GM23338 (cell line): ENCODE results near the gene BRME1. TPM values are rescaled to one million over a fixed set of nuclear protein-coding genes. Genes with fewer than 3 reads are reported as not detected.

Source experiments
- ATAC-seq: fragments of 200-7000 bp; cut with Tn5 transposase; 3 replicates; pipeline ENCODE4 v1.9.1; 2020
- DNase-seq: peaks from one replicate; pipeline ENCODE4 v3.0.0-alpha.2; 2015; ENCODE audit warnings: low spot score
- H2AFZ ChIP-seq: fragments of 200-600 bp; sonication (generic); 2 replicates; pipeline ENCODE4 v1.8.0; 2016; ENCODE audit warnings: antibody characterized with exemption, mild to moderate bottlenecking, moderate library complexity
- H3F3A ChIP-seq: fragments of 200-600 bp; sonication (generic); replicated peaks from 2 replicates; pipeline ENCODE4 v1.8.0; 2017; ENCODE audit warnings: antibody characterized with exemption, mixed run types, low read depth
- H3K27ac ChIP-seq: fragments of 200-600 bp; sonication (generic); 2 replicates; pipeline ENCODE4 v1.6.1; 2016; ENCODE audit warnings: low read depth
- H3K27me3 ChIP-seq: fragments of 200-600 bp; sonication (generic); 2 replicates; pipeline ENCODE4 v1.8.0; 2016; ENCODE audit warnings: mild to moderate bottlenecking, mixed run types, moderate library complexity; ENCODE audit not compliant: insufficient read depth
- H3K36me3 ChIP-seq: fragments of 200-600 bp; sonication (generic); 2 replicates; pipeline ENCODE4 v1.8.0; 2016; ENCODE audit warnings: mild to moderate bottlenecking; ENCODE audit not compliant: insufficient read depth
- H3K4me1 ChIP-seq: fragments of 200-600 bp; sonication (generic); 2 replicates; pipeline ENCODE4 v1.8.0; 2016; ENCODE audit warnings: mild to moderate bottlenecking, moderate library complexity; ENCODE audit not compliant: insufficient read depth
- H3K4me2 ChIP-seq: fragments of 200-600 bp; sonication (generic); 2 replicates; pipeline ENCODE4 v1.7.1; 2017; ENCODE audit warnings: mixed run types
- H3K4me3 ChIP-seq: fragments of 200-600 bp; sonication (generic); 2 replicates; pipeline ENCODE4 v1.6.1; 2016; ENCODE audit warnings: mixed run types
- H3K79me2 ChIP-seq: fragments of 200-600 bp; sonication (generic); replicated peaks from 2 replicates; pipeline ENCODE4 v1.8.0; 2017; ENCODE audit warnings: mild to moderate bottlenecking; ENCODE audit not compliant: insufficient read depth
- H3K9me2 ChIP-seq: fragments of 200-600 bp; sonication (generic); 2 replicates; pipeline ENCODE4 v1.8.0; 2017; ENCODE audit not compliant: insufficient read depth
- H4K20me1 ChIP-seq: fragments of 200-600 bp; sonication (generic); replicated peaks from 2 replicates; pipeline ENCODE4 v1.8.0; 2017; ENCODE audit warnings: mild to moderate bottlenecking; ENCODE audit not compliant: insufficient read depth
- H3K27ac Mint-ChIP-seq: 2 replicates; pipeline ENCODE4 v1.8.0; 2020; ENCODE audit warnings: inconsistent platforms, mild to moderate bottlenecking, moderate library complexity, mixed read lengths
- H3K27me3 Mint-ChIP-seq: 3 replicates; pipeline ENCODE4 v1.8.0; 2022; ENCODE audit warnings: low read depth, mild to moderate bottlenecking, moderate library complexity, mixed read lengths, inconsistent platforms; ENCODE audit not compliant: insufficient read depth, poor library complexity
- H3K36me3 Mint-ChIP-seq: 3 replicates; pipeline ENCODE4 v1.8.0; 2021; ENCODE audit warnings: low read depth, mild to moderate bottlenecking, inconsistent platforms, moderate library complexity, mixed read lengths
- H3K4me1 Mint-ChIP-seq: 3 replicates; pipeline ENCODE4 v1.8.0; 2020; ENCODE audit warnings: mild to moderate bottlenecking, inconsistent platforms, mixed read lengths
- H3K4me3 Mint-ChIP-seq: 3 replicates; pipeline ENCODE4 v1.8.0; 2021; ENCODE audit warnings: moderate library complexity, mild to moderate bottlenecking, inconsistent platforms, mixed read lengths
- H3K9me3 Mint-ChIP-seq: 3 replicates; pipeline ENCODE4 v1.8.0; 2020; ENCODE audit warnings: moderate library complexity, mild to moderate bottlenecking, inconsistent platforms, mixed read lengths
- CREB1 ChIP-seq: fragments of 250-450 bp; sonication (Bioruptor Pico); IDR thresholded peaks from 2 replicates; pipeline ENCODE4 v1.5.0; 2020; ENCODE audit warnings: low read depth, mild to moderate bottlenecking, moderate library complexity
- JUNB ChIP-seq: IDR thresholded peaks from one replicate; pipeline ENCODE4 v1.6.1; 2016; ENCODE audit warnings: antibody characterized with exemption; ENCODE audit not compliant: unreplicated experiment
- ZNF114 ChIP-seq: fragments of 250-450 bp; sonication (Bioruptor Pico); IDR thresholded peaks from 2 replicates; pipeline ENCODE4 v1.5.0; 2020; ENCODE audit warnings: mild to moderate bottlenecking, moderate library complexity
- polyA plus RNA-seq: library from polyadenylated mRNA; unstranded; fragments of >200 nt; fragmentation: Nextera tagmentation; extraction: Ambion mirVana; gene quantifications from 2 replicates; pipeline ENCODE4 v1.2.1, GENCODE V29; 2016
- total RNA-seq: library from RNA; depleted of rRNA; stranded (reverse); fragments of >200 nt; shearing (Covaris generic); gene quantifications from 2 replicates; pipeline ENCODE4 v1.2.3, GENCODE V29; 2014
- TF ChIP-seq, protein P1 (sequence below), 2 experiments: fragments of 200-600 bp in 1 of 2; sonication (generic) in 1 of 2; conservative IDR thresholded peaks; 2 replicates each; pipeline versions ENCODE4 v1.5.1 to v1.6.1; 2016 to 2017; ENCODE audit warnings: antibody characterized with exemption in 2 of 2, low read depth in 2 of 2, mild to moderate bottlenecking in 2 of 2, moderate library complexity in 1 of 2

BRME1 gene
- total and polyA plus RNA-seq, 2 experiments from 2014 or later: 3.9 to 4.0 TPM

DNA sequence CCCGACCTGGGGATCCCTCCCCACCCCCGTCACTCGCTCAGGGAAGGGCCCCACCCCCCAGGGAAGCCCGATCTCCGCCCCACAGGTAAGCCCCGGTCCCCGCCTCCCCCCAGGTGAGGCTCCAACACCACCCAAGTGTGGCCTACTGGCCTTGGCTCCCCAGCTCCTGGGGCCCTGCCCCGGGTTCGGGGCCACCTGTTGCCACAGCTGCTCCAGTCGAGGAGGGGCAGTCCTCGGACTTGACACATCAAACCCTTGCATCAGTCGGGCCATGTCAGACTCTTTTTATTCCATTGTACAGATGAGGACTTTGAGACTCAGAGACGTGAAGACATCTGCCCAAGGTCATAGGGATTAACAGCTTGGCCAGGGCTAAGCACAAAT, 596 bp upstream of the BRME1 start:
- H3K36me3 Mint-ChIP-seq: peaks cover 13% of the 10 kb centered on the region
- Histone ChIP-seq H3K36me3 (no peaks in the 10 kb centered on the region), H3K79me2 (peaks cover 4% of the 10 kb centered on the region; the same call in 1 of the 2 replicates), H3K4me3 (peak overlapping the region; percentile 89), H2AFZ (peak overlapping the region; percentile 63; the same call in 1 of the 2 replicates), H3K27me3 (peaks cover 10% of the 10 kb centered on the region; the same call in 1 of the 2 replicates), H3K27ac (no peak overlapping the region), H3F3A (no peaks in the 10 kb centered on the region), H3K4me2 (peak overlapping the region; percentile 88), H4K20me1 (no peaks in the 10 kb centered on the region), H3K9me2 (no peaks in the 10 kb centered on the region), H3K4me1 (0 out of 2 replicates have a peak, but pooled peaks cover 5% of the 10 kb centered on the region)
- no peak overlapping the region for H3K27ac Mint-ChIP-seq
- H3K27me3 Mint-ChIP-seq: peaks cover 25% of the 10 kb centered on the region
- ATAC-seq (peak; percentile 64), DNase-seq (peak; percentile 43)
- H3K4me1 Mint-ChIP-seq: peaks cover 5% of the 10 kb centered on the region; the same call in 2 of the 3 replicates
- H3K9me3 Mint-ChIP-seq: peaks cover 4% of the 10 kb centered on the region; the same call in 2 of the 3 replicates
- peak overlapping the region; percentile 83 for H3K4me3 Mint-ChIP-seq
- no peak for TF ChIP-seq CREB1

DNA sequence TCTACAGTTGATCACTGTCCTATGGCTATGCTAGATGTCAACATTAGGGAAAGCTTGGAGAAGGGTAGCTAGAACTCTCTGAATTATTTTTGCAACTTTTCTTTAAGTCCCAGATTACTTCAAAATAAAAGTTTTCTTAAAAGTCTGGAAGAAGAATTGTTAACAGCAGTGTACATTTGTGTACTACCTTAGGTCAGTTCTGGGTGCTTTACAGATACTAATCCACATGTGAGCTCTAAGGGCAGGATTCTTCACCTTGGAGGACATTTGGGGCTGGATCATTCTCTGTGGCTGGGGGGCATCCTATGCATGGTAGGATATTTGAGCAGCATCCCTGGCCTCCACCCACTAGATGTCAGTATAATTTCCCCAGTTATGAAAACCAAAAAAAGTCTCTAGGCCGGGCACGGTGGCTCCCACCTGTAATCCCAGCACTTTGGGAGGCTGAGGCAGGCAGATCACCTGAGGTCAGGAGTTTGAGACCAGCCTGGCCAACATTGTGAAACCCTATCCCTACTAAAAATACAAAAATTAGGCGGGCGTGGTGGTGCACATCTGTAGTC, 2.8 kb downstream of the BRME1 start:
- peaks cover 34% of the 10 kb centered on the region for H3K27me3 Mint-ChIP-seq
- peak overlapping the region; percentile 18; the same call in 1 of the 2 replicates for H2AFZ ChIP-seq
- no peaks in the 10 kb centered on the region for H3K9me2 ChIP-seq
- TF ChIP-seq JUNB: no peak
- TF ChIP-seq, protein P1, sequence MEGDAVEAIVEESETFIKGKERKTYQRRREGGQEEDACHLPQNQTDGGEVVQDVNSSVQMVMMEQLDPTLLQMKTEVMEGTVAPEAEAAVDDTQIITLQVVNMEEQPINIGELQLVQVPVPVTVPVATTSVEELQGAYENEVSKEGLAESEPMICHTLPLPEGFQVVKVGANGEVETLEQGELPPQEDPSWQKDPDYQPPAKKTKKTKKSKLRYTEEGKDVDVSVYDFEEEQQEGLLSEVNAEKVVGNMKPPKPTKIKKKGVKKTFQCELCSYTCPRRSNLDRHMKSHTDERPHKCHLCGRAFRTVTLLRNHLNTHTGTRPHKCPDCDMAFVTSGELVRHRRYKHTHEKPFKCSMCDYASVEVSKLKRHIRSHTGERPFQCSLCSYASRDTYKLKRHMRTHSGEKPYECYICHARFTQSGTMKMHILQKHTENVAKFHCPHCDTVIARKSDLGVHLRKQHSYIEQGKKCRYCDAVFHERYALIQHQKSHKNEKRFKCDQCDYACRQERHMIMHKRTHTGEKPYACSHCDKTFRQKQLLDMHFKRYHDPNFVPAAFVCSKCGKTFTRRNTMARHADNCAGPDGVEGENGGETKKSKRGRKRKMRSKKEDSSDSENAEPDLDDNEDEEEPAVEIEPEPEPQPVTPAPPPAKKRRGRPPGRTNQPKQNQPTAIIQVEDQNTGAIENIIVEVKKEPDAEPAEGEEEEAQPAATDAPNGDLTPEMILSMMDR (conservative IDR thresholded peaks at IDR 0.05; ENCODE audit: low read depth in 2 of 2): peak; percentile 59 to 67
- H4K20me1 ChIP-seq: no peaks in the 10 kb centered on the region
- DNase-seq (peak; percentile 65), ATAC-seq (no peak)
- no peak overlapping the region for H3K4me3 ChIP-seq
- H3K4me1 ChIP-seq: 0 out of 2 replicates have a peak, but pooled peaks cover 5% of the 10 kb centered on the region
- H3K9me3 Mint-ChIP-seq: peaks cover 4% of the 10 kb centered on the region; the same call in 2 of the 3 replicates
- no peak overlapping the region for H3K4me2 ChIP-seq
- peaks cover 4% of the 10 kb centered on the region; the same call in 1 of the 2 replicates for H3K79me2 ChIP-seq
- no peak overlapping the region for H3K27ac ChIP-seq
- no peaks in the 10 kb centered on the region for H3K36me3 ChIP-seq
- peaks cover 5% of the 10 kb centered on the region; the same call in 2 of the 3 replicates for H3K4me1 Mint-ChIP-seq
- no peaks in the 10 kb centered on the region; the same call in 2 of the 3 replicates for H3K36me3 Mint-ChIP-seq
- peaks cover 10% of the 10 kb centered on the region; the same call in 1 of the 2 replicates for H3K27me3 ChIP-seq
- no peak overlapping the region for H3K4me3 Mint-ChIP-seq
- no peaks in the 10 kb centered on the region for H3F3A ChIP-seq
- H3K27ac Mint-ChIP-seq: no peak overlapping the region

DNA sequence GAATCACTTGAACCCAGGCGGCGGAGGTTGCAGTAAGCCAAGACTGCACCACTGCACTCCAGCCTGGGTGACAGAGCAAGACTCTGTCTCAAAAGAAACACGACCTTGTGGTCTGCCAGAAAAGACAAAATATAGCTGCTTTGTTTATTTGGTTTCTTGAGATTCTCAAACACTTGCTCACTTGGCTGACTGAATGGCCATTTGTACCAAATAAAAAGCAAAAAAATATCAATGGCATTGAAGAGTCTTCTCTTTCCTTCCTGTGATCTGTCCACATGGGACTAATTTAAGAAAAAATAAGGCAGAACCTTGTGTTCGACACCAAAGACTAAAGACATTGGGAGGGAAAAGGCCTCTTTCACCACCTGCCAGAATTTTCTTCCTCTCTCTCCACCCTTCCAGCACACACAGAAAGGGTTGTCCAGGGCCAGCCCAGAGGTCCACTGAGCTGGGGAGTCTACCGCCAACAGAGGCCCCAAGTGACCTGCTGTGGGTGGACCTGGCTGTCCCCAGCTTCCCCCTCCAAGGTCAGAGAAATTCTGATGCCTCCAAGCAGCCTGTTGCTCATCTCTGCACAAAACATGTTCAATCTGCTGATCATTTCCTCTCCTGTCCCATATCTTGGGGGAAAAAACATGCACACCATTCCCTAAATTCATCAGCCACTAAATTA, 5.9 kb downstream of the BRME1 start:
- no peaks in the 10 kb centered on the region for H3K4me1 Mint-ChIP-seq
- Histone ChIP-seq H3K79me2 (no peaks in the 10 kb centered on the region), H2AFZ (no peak overlapping the region), H3K4me1 (no peaks in the 10 kb centered on the region), H3F3A (no peaks in the 10 kb centered on the region), H3K27ac (no peak overlapping the region; the same call in 1 of the 2 replicates), H3K4me3 (no peak overlapping the region), H3K27me3 (peaks cover 3% of the 10 kb centered on the region; the same call in 1 of the 2 replicates), H3K36me3 (no peaks in the 10 kb centered on the region), H3K9me2 (no peaks in the 10 kb centered on the region), H4K20me1 (no peaks in the 10 kb centered on the region), H3K4me2 (no peak overlapping the region)
- DNase-seq (no peak), ATAC-seq (no peak)
- H3K36me3 Mint-ChIP-seq: no peaks in the 10 kb centered on the region; the same call in 2 of the 3 replicates
- no peaks in the 10 kb centered on the region for H3K9me3 Mint-ChIP-seq
- no peak overlapping the region for H3K27ac Mint-ChIP-seq
- no peak overlapping the region for H3K4me3 Mint-ChIP-seq
- peaks cover 20% of the 10 kb centered on the region for H3K27me3 Mint-ChIP-seq
- no peak for TF ChIP-seq ZNF114 (CRISPR knock-in tag)
- TF ChIP-seq, protein P1 (conservative IDR thresholded peaks at IDR 0.05; ENCODE audit: low read depth in 2 of 2): no peak
